Raji (cell line): ENCODE measurements around the gene SPRED2.

ENCODE experiments used
- POLR2A ChIP-seq: IDR thresholded peaks from 2 replicates; pipeline ENCODE4 v1.6.1; 2011; ENCODE audit warnings: low read depth, low read length, control low read depth; ENCODE audit not compliant: insufficient read depth

SPRED2 gene

DNA sequence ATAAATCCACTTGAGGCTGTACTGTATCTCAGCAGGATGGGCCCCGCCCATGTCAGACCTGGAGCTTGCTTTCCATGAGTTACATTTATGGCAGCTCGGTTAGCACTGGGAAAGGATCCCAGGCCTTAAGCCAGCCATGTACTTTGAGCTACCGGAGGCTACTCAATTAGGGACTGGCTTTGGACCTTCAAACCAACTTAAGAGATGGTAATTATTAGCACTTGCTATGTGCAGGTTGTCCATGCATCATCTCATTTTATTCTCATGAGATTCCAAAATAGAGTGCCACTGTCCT, 140.3 kb downstream of the SPRED2 start:
- no peak for TF ChIP-seq POLR2A

DNA sequence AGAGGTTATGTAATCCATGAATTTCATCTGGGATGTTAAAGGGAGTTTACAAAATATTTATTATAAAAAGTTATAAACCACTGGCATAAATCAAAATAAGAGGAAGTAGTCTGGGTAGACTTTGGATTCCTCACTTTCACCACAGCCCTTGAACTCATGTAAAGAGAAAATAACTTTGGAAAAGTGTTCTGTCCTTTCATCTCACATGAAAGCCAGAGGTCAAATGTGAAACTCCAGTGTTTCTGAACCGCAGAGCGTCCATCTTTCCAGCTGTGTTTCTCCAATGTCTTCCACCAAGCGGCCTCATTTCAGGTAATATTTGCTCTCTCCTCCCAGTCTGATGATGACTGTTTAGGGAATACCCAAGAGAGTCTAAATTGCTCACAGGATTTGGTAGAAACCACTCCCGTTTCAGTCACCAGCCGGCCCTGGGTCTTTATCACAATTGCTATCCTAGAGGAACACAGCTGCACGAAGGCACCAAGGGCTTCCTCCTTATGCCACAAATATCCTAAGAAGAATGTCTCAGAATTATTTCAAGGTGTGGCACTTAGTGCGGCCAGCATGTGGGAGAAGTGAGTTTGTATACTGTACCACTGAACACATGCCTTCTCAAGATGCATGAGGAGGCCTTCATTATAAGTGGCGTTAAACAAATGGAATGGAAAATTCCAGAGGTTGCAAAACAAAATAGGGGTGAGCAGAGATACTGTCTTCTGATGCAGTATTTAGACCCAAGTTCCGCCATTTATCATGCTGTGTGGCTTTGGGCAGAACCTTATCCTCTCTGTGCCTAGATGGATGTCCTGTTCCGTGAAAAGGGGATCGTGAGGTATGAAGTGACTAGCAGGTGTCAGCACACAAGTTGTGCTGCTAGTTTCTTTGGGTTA, 140.9 kb downstream of the SPRED2 start:
- TF ChIP-seq POLR2A: no peak

DNA sequence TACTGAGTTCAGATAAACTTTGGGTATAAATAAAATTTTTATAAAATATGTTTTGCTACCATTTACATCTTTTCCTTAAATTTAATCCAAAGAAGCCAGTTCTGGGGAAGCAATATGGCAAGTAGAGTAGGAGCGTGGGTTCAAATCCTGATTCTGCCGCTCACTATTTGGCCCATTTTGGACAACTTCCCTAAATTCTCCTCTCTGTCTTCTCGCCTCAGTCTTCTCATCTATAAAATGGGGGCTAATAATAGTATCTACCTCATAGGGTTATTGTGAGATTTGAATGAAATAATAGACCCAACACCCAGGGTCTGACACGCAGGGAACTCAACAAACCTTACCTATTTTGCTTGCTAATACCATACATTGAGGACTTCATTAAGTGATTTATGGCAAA, 145.0 kb downstream of the SPRED2 start:
- TF ChIP-seq POLR2A: no peak

DNA sequence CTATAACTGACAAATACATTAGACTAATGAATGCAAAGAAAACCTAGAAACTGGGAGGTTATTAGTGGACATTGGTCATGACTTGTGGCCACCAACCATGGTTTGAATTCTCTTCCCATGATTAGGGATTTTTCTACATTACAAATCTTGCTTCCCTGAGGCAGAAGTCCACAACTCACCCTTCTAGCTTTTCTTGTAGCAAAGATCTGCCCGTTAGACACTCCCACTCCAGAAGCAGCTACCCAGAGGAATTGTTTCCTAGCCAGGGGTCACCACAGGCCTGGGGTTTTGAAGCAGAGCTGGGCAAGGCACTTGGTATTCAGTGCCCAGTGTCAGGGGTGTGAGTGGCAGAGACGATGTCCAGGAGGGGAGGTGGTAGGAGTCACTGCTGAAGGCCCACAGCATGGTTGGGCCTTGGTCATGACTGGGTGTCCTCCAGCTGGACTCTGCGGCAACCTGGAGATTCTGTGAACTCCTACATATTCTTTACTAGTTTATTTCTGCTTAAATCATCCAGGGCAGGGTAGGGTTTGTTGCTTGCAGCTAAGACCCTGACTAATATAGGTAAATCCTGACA, 149.8 kb downstream of the SPRED2 start:
- no peak for TF ChIP-seq POLR2A

DNA sequence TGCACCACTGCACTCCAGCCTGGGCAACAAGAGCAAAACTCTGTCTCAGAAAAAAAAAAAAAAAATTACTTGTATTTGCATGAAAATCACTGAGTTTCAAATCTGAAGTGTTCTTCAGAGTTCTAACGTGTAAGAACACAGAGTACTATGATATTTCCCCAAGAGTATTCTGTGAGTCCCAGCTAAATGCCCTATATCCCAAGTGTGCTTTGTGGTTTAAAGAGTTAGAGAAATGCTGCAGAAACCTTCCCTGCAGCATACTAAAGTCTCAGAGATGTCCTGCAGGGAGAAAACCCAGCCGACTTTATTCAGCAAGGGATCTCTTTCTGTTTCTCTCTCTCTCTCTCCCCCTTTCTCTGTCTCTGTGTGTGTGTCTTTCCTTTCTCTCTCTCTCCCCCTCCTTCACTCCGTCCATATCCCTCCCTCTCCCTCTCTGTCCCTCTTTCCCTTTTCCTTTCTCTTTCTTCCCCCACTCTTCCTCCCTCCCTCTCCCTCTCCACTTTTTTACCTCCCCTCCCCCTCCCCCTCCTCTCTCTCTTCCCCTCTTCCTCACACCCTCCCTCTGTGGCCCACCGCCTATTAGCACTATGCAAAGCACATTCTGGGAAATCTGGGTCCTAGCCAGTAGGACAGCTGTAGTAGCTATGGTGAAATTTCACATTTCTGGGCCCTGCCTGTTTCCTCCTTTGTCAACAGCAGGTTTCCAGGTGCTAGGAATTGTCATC, 150.6 kb downstream of the SPRED2 start:
- TF ChIP-seq POLR2A: no peak

DNA sequence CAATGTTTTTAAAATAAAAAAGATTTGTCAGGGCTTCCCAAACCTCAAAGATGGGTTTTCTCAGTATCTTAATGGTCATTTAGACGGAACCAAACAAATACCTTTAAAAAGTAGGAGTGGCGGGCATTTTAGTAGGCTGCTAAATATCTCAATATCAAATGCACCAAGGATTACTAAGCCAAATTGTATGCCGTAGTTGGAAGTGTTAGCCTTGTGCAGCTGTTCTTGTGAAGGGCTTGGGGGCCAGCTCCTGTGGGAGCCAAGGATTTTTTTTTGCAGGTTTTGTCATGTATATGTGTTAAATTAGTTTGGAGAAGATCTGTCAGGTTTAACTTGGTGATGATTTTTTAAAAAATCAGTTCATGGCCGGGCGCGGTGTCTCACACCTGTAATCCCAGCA, 152.6 kb downstream of the SPRED2 start:
- no peak for TF ChIP-seq POLR2A

DNA sequence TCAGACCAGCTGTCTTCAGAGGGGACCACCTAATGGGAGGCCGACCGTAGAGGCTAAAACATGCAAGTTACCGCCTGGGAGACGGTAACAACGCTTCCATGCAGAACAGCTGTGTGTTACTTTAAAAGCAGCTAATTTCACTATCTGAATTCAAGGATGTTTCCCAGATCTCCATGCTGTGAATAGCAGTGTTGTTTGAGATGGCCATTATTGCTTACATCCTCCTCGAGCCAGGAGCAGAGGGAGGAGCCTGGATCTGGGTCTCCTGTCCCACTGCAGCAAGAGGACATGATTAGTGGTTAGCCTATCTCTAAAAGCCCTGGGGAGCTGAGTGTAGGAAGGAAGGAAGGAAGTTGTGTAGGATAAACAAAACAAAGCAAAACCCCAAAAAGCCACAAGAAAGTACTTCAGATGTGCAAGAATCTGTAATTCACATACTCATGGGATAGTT, 153.8 kb downstream of the SPRED2 start:
- TF ChIP-seq POLR2A: no peak

DNA sequence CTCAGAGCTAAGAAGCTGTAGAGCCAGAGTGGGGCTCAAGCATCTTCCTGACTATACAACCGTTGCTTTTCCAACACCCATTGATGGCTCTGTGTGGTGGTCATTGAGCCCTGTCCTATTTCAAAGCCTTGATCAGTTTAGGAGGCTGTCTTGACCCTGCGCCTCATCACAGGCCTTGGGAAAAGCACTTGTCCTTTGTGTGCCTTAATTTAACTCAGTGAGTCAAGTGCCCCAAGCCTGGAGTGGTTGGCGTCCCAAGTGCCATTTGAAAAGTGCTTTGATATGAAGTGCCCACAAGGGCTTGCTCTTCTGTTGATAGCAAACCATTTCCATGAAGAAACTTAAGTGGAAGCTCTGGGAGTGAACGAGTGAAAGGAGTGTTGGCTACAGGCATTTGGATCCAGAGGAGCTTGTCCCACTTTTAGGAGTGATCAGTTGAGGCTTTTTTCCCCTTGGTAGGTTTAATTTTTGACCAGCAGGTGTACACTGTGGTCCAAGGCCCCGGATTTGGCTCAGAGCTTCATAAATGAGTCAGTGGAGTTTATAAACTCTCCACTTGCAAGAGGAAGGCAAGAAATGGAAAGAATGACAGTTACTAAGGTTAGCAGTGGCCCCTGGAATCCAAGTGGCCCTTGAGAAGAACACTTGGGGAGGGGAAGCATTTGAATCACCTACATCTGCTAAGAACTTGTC, 154.5 kb downstream of the SPRED2 start:
- no peak for TF ChIP-seq POLR2A

DNA sequence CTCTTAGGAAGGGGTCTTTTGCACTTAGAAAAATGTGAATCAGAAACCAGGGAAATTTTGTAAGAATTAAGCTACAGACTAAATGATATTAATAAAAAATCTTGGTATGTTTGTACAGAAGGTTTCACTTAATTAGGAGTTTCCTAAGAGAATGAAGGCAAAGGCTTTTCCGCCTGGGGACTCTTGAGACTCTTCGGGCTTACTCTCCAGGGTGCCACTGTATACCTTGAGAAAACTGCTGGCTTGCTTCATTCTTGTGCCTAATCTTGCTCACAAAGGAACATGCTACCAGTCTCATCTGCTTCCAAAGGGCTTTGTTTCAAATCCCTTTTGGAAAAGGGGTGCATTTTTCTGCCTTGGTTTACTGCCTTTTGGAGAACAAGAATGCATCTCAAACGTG, 155.3 kb downstream of the SPRED2 start:
- no peak for TF ChIP-seq POLR2A

DNA sequence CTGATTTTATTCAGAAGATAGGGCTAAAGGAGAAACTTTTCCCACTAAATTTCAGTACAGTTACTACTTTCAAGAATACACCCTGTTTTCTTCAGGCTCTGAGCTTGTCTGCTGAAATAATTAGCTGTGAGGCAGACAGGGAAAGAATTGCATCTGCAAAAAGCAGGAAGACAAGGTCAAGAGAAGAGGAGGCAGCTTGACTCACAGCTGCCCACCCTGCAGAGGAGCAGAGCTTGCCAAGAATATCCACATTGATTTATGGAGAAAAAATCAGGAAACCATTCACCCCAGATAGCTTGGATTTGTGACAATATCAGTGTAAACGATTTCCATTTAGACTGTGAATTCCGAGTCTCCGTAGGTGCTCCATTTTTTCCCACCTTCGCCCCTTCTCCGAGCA, 155.8 kb downstream of the SPRED2 start:
- TF ChIP-seq POLR2A: no peak

DNA sequence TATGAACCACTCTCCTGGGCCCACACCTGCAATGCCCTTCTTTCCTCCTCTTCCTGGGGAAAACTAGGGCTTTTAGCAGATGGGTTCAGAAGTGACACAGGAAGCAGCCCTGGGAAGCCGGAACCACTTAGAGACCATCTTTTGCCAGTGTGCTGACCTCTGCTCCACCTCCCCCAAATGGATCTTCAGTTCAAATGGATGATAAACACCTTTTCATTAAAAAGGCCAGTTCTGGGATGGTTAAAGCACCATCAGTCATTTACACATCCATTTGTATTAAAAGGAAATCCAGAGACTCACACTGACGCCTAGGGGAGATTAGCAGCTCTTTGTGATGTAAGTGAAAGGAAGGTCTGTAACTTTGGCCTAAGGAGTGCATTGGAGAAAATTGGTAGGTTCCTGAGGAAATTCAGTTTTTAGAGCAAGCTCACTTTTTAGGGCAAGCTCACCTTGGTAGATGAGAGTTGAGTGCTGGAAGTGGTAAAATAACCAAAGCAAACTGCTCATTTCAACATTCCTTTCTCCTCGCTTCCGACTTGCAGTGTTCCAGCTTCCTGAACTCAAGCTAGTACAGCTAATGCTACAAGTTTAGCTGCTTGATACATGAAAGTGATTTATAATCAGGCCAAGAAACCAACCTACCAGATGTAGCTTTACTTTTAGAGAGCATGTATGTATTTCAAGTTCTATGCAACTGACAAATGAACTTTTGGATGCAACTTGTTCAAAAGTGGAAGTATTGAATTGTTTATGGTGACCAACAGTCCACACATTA, 157.1 kb downstream of the SPRED2 start:
- TF ChIP-seq POLR2A: no peak

DNA sequence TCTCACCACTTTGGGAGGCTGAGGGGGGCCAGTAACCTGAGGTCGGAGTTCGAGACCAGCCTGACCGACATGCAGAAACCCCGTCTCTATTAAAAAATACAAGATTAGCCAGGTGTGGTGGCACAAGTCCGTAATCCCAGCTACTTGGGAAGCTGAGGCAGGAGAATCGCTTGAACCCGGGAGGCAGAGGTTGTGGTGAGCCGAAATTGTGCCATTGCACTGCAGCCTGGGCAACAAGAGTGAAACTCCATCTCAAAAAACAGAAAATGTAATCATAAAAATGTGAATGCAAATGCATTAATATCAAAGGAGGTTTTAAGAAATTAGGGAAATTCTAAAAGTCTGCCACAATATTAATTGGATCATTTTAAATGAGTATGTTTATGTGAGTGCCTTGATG, 159.1 kb downstream of the SPRED2 start:
- no peak for TF ChIP-seq POLR2A

DNA sequence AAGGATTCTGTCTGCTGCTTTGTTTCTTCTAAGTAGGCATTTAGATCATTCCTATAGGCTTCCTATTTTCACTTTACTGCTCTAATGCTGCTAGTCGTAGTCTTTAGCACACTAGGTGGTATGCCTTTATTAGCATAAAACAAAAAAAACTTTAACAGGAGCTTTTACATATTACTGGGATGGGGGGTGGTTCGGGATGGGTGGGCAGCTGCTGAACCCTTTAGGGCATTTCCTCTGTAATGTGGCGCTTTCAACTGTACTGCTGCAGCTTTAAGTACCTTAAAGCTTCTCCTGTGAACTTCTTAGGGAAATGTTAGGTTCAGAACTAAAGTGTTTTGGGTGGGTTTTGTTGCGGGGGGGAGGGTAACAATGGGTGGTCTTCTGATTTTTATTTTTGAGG, 163.4 kb downstream of the SPRED2 start:
- TF ChIP-seq POLR2A: no peak

DNA sequence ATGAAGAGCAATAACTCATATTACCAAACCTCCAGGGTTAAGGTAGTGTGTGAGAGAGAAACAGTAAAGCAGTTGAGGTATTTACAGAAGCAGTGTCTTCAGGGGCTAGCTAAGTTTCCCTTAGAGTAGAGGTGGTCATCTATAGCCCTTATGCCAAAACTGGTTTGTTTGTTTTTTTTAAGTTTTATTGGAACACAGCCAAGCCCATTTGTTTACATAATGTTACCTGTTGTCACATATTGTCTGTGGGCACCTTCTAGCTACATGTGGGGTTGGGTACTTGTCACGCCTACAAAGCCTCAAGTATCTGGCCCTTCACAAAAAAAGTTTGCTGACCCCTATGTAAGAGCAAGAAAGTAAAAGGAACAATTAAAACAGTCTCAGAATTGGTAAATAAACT, 165.4 kb downstream of the SPRED2 start:
- TF ChIP-seq POLR2A: no peak

DNA sequence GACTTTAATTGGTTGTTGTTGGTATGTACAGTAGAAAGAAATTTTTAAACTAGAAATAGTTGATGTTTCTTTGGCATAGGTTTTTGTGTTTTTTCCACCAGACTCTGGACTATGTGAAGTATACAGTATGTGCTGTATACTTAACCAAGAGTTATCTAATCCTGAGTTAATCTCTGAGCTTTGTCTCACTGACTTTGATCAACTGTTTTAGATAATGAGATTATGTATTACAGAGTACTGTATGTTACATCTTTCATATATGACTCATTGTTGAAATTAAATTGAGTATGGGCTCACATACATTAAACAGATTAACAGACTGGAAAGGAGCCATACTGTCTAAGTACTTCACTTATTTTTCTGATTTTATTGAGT, 166.7 kb downstream of the SPRED2 start:
- no peak for TF ChIP-seq POLR2A
